ENCODE data around the gene NAT8L. TPM values are rescaled to one million over a fixed set of nuclear protein-coding genes. Genes with fewer than 3 reads are reported as not detected.

The NAT8L gene
- polyA plus RNA-seq, 1 donor from 2014 or later, result 12.6 TPM

GRCh38 chr4:2044542-2045517, 14.3 kb upstream of the NAT8L start:
- Histone ChIP-seq H3K9ac (ENCODE audit: low read length) (no peak overlapping the region), H3K4me2 (ENCODE audit: low read length) (no peak overlapping the region), H2AFZ (ENCODE audit: low read depth, low read length) (no peak overlapping the region), H3K36me3 (ENCODE audit: insufficient read depth, low read length) (no peaks in the 10 kb centered on the region), H3K27ac (ENCODE audit: low read length) (no peak overlapping the region), H3K9me2 (ENCODE audit: insufficient read depth, low read length) (no peaks in the 10 kb centered on the region), H3F3A (ENCODE audit: insufficient read depth, low read length, poor library complexity, severe bottlenecking) (no peaks in the 10 kb centered on the region), H3K4me3 (ENCODE audit: low read length) (no peak overlapping the region), H3K79me2 (replicated peaks; ENCODE audit: insufficient read depth, low read length) (peaks cover 12% of the 10 kb centered on the region), H4K20me1 (ENCODE audit: insufficient read depth) (no peaks in the 10 kb centered on the region), H3K27me3 (ENCODE audit: insufficient read depth, low read depth, low read length) (peaks cover 14% of the 10 kb centered on the region), H3K9me3 (ENCODE audit: low read length) (no peaks in the 10 kb centered on the region)
- TF ChIP-seq EP300 (conservative IDR thresholded peaks at IDR 0.05; ENCODE audit: poor library complexity, severe bottlenecking) (no peak), REST (IDR thresholded peaks at IDR 0.05; ENCODE audit: borderline replicate concordance) (no peak), TAF1 (IDR thresholded peaks at IDR 0.05; ENCODE audit: low read depth) (no peak), POLR2AphosphoS5 (IDR thresholded peaks at IDR 0.05) (no peak), SMC3 (conservative IDR thresholded peaks at IDR 0.05; ENCODE audit: poor library complexity) (no peak), MXI1 (conservative IDR thresholded peaks at IDR 0.05; ENCODE audit: poor library complexity, severe bottlenecking) (no peak), CTCF (IDR thresholded peaks at IDR 0.05; ENCODE audit: poor library complexity, severe bottlenecking) (no peak), EZH2 (IDR thresholded peaks at IDR 0.05; ENCODE audit: borderline replicate concordance, insufficient read depth, low read length, poor library complexity, severe bottlenecking) (no peak), RAD21 (conservative IDR thresholded peaks at IDR 0.05) (no peak)

GRCh38 chr4:2045518-2045951, 13.6 kb upstream of the NAT8L start:
- Histone ChIP-seq H3K4me3 (ENCODE audit: low read length) (no peak overlapping the region), H4K20me1 (ENCODE audit: insufficient read depth) (no peaks in the 10 kb centered on the region), H3K36me3 (ENCODE audit: insufficient read depth, low read length) (no peaks in the 10 kb centered on the region), H3F3A (ENCODE audit: insufficient read depth, low read length, poor library complexity, severe bottlenecking) (no peaks in the 10 kb centered on the region), H3K27me3 (ENCODE audit: insufficient read depth, low read depth, low read length) (peaks cover 8% of the 10 kb centered on the region), H3K4me2 (ENCODE audit: low read length) (no peak overlapping the region), H3K9ac (ENCODE audit: low read length) (no peak overlapping the region), H3K79me2 (replicated peaks; ENCODE audit: insufficient read depth, low read length) (peaks cover 12% of the 10 kb centered on the region), H3K9me3 (ENCODE audit: low read length) (no peaks in the 10 kb centered on the region), H2AFZ (ENCODE audit: low read depth, low read length) (no peak overlapping the region), H3K9me2 (ENCODE audit: insufficient read depth, low read length) (no peaks in the 10 kb centered on the region), H3K27ac (ENCODE audit: low read length) (no peak overlapping the region)
- TF ChIP-seq EZH2 (IDR thresholded peaks at IDR 0.05; ENCODE audit: borderline replicate concordance, insufficient read depth, low read length, poor library complexity, severe bottlenecking) (no peak), RAD21 (conservative IDR thresholded peaks at IDR 0.05) (no peak), MXI1 (conservative IDR thresholded peaks at IDR 0.05; ENCODE audit: poor library complexity, severe bottlenecking) (no peak), CTCF (IDR thresholded peaks at IDR 0.05; ENCODE audit: poor library complexity, severe bottlenecking) (no peak)

Measured in neural cell (in vitro differentiated cells).